ENCODE measurements around the gene SPIN1. TPM values are rescaled to one million over a fixed set of nuclear protein-coding genes. Genes with fewer than 3 reads are reported as not detected.
"Not testable (repeated sequence)": the region's sequence is repeated elsewhere in the genome, so short reads cannot be mapped to it uniquely, and the experiment has no call there.

SPIN1 gene
- total RNA-seq, 1 experiment from 2014 or later = 46.2 TPM

DNA sequence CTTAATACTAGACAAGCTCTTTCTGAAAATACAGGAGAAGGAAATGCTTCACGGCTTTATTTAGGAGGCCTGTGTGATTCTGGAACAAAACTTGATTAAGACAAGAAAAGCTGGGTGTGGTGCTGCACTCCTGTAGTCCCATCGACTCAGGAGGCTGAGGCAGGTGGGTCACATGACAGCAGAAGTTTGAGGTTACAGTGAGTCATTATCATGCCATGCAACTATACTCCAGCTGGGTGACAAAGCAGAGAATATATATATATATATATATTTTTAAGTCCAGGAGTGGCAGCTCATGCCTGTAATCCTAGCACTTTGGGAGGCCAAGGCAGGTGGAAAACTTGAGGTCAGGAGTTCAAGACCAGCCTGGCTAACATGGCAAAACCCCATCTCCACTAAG lies 33.1 kb upstream of the SPIN1 start:
- H3K9ac ChIP-seq (ENCODE audit: low read length) = no peak overlapping the region
- ChIA-PET CTCF (no interaction called here), POLR2A (ENCODE audit: unreplicated experiment) (no interaction called here)
- peak overlapping the region; percentile 29; the same call in 1 of the 2 replicates for H3K27ac ChIP-seq (ENCODE audit: low read length)
- no peak overlapping the region for H2AFZ ChIP-seq (ENCODE audit: low read length)
- H3K4me2 ChIP-seq (ENCODE audit: low read length) = no peak overlapping the region
- DNase-seq (peak; percentile 81), ATAC-seq (peak; percentile 87)
- no TSS peak for BruUV-seq (replicated peaks)
- H3K36me3 ChIP-seq (ENCODE audit: low read depth, low read length) = no peaks in the 10 kb centered on the region
- no peaks in the 10 kb centered on the region for H3F3A ChIP-seq (ENCODE audit: low read length, unreplicated experiment)
- peaks cover 3% of the 10 kb centered on the region; the same call in 1 of the 2 replicates for H3K4me1 ChIP-seq (ENCODE audit: insufficient read depth, low read length)
- H3K79me2 ChIP-seq (ENCODE audit: low read length) = no peaks in the 10 kb centered on the region
- H4K20me1 ChIP-seq (ENCODE audit: low read length) = no peaks in the 10 kb centered on the region
- H3K4me3 ChIP-seq (ENCODE audit: low read length) = no peak overlapping the region
- no peaks in the 10 kb centered on the region for H3K9me3 ChIP-seq (ENCODE audit: low read length)
- TF ChIP-seq CTCF (conservative IDR thresholded peaks at IDR 0.05; ENCODE audit: low read depth, low read length) = no peak
- no peak for TF ChIP-seq EZH2phosphoT487 (IDR thresholded peaks at IDR 0.05; ENCODE audit: borderline replicate concordance, low read length)
- TF ChIP-seq EZH2 (IDR thresholded peaks at IDR 0.05; ENCODE audit: low read length, unreplicated experiment) = no peak
- intact Hi-C loops (cut with micrococcal nuclease) = no loop called here
- H3K9me2 ChIP-seq (replicated peaks; ENCODE audit: low read length) = no peaks in the 10 kb centered on the region
- no peaks in the 10 kb centered on the region for H3K27me3 ChIP-seq (ENCODE audit: low read length)

- BruUV-seq (replicated peaks); H3K4me1 ChIP-seq (ENCODE audit: insufficient read depth, low read length); H3F3A ChIP-seq (ENCODE audit: low read length, unreplicated experiment); CTCF ChIA-PET; H3K27me3 ChIP-seq (ENCODE audit: low read length); intact Hi-C loops (cut with micrococcal nuclease); H4K20me1 ChIP-seq (ENCODE audit: low read length); H3K9me2 ChIP-seq (replicated peaks; ENCODE audit: low read length); H3K9ac ChIP-seq (ENCODE audit: low read length); H3K79me2 ChIP-seq (ENCODE audit: low read length); H3K27ac ChIP-seq (ENCODE audit: low read length); ATAC-seq; H3K4me3 ChIP-seq (ENCODE audit: low read length); H3K4me2 ChIP-seq (ENCODE audit: low read length); H3K9me3 ChIP-seq (ENCODE audit: low read length); H3K36me3 ChIP-seq (ENCODE audit: low read depth, low read length); POLR2A ChIA-PET (ENCODE audit: unreplicated experiment); H2AFZ ChIP-seq (ENCODE audit: low read length); DNase-seq: not testable (repeated sequence)
Observed at GRCh38 chr9:88357250-88357649, 31.0 kb upstream of the SPIN1 start.

- H3K4me3 ChIP-seq (ENCODE audit: low read length) = no peak overlapping the region
- H2AFZ ChIP-seq (ENCODE audit: low read length) = no peak overlapping the region
- H3K4me1 ChIP-seq (ENCODE audit: insufficient read depth, low read length) = peaks cover 3% of the 10 kb centered on the region; the same call in 1 of the 2 replicates
- DNase-seq = no peak
- no peaks in the 10 kb centered on the region for H3K9me2 ChIP-seq (replicated peaks; ENCODE audit: low read length)
- TF ChIP-seq EZH2phosphoT487 (IDR thresholded peaks at IDR 0.05; ENCODE audit: borderline replicate concordance, low read length) (no peak), CTCF (conservative IDR thresholded peaks at IDR 0.05; ENCODE audit: low read depth, low read length) (no peak), EZH2 (IDR thresholded peaks at IDR 0.05; ENCODE audit: low read length, unreplicated experiment) (no peak)
- ChIA-PET POLR2A (ENCODE audit: unreplicated experiment) (no interaction called here), CTCF (no interaction called here)
- intact Hi-C loops (cut with micrococcal nuclease) = no loop called here
- BruUV-seq (replicated peaks) = no TSS peak
- no peaks in the 10 kb centered on the region for H4K20me1 ChIP-seq (ENCODE audit: low read length)
- no peak overlapping the region for H3K4me2 ChIP-seq (ENCODE audit: low read length)
- no peak overlapping the region for H3K27ac ChIP-seq (ENCODE audit: low read length)
- H3F3A ChIP-seq (ENCODE audit: low read length, unreplicated experiment) = no peaks in the 10 kb centered on the region
- H3K27me3 ChIP-seq (ENCODE audit: low read length) = no peaks in the 10 kb centered on the region
- ATAC-seq = no peak
- H3K79me2 ChIP-seq (ENCODE audit: low read length) = no peaks in the 10 kb centered on the region
- H3K9me3 ChIP-seq (ENCODE audit: low read length) = no peaks in the 10 kb centered on the region
- no peaks in the 10 kb centered on the region for H3K36me3 ChIP-seq (ENCODE audit: low read depth, low read length)
- H3K9ac ChIP-seq (ENCODE audit: low read length) = no peak overlapping the region
Observed at GRCh38 chr9:88358723-88359122, 29.5 kb upstream of the SPIN1 start.
